Right renal pelvis (tissue), 4 donors: Measurements from ENCODE around the gene DPM3. TPM values are rescaled to one million over a fixed set of nuclear protein-coding genes. Genes with fewer than 3 reads are reported as not detected.
A peak's percentile ranks its signal among the peaks of the same experiment; 100 is the strongest.
"Not testable (repeated sequence)": the region's sequence is repeated elsewhere in the genome, so short reads cannot be mapped to it uniquely, and the experiment has no call there.

Experiments
- DNase-seq, 4 donors: peaks; one replicate each; pipeline ENCODE4 v3.0.0-alpha.2; 2013; ENCODE audit warnings: low read depth in 4 of 4, low spot score in 3 of 4, missing footprints in 1 of 4
- polyA plus RNA-seq, 4 donors: library from polyadenylated mRNA; unstranded; fragments of 120-200 nt; gene quantifications; one replicate each; pipeline ENCODE4 v1.2.1, GENCODE V29; 2013; ENCODE audit not compliant: insufficient read length in 4 of 4

The DPM3 gene
- polyA plus RNA-seq: 10 to 100 TPM; 31.8 to 57.2 (median 36.6) TPM

- peak in 2 of 4 donors; percentile 66 to 77 for DNase-seq
Observed at GRCh38 chr1:155139895-155140629, at the start of gene DPM3. Gene DPM3, minus strand, starts transcription at chr1:155140531. Its CDS starts 291 bp downstream, at chr1:155140240.

DNA sequence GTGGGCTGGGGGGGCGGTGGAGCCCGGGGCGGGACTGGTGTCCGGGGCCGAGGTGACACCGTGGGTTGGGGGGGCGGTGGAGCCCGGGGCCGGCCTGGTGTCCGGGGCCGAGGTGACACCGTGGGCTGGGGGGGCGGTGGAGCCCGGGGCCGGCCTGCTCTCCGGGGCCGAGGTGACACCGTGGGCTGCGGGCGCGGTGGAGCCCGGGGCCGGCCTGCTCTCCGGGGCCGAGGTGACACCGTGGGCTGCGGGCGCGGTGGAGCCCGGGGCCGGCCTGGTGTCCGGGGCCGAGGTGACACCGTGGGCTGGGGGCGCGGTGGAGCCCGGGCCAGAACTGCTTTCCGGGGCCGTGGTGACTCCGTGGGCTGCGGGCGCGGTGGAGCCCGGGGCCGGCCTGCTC is 49.6 kb upstream of the DPM3 start:
- DNase-seq: not testable (repeated sequence)

DNA sequence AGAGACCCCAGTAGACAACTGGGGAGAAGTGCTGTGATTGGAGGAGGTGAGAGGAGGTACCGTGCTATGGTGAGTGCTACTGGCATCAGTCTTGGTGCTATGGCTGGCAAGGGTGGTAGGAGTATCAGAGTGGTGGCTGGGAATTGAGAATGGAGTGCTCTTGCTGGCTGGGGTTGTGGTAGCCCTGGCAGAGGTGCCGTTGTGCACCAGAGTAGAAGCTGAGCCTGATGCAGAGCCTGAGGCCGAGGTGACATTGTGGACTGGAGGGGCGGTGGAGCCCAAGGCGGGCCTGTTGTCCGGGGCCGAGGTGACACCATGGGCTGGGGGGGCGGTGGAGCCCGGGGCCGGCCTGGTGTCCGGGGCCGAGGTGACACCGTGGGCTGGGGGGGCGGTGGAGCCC is 47.9 kb upstream of the DPM3 start:
- DNase-seq: no peak

DNA sequence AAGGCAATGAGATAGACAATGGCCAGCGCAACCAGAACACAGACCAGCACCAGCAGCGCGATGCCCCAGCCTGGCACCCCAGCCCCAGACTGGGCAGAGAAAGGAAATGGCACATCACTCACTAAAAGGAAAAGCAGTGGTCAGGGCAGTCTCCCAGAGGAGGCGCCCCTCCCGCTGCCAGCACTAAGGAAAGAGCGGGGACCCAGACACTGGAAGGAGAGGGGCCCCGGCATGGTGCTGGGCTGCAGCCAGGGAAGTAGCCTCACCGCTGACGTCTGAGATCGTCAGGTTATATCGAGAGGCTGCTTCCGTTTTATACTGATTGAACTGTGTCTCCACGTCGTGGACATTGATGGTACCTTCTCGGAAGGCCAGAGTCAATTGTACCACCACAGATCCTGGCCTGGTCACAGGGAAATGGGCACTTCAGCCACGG is 47.1 kb upstream of the DPM3 start:
- DNase-seq: no peak

DNA sequence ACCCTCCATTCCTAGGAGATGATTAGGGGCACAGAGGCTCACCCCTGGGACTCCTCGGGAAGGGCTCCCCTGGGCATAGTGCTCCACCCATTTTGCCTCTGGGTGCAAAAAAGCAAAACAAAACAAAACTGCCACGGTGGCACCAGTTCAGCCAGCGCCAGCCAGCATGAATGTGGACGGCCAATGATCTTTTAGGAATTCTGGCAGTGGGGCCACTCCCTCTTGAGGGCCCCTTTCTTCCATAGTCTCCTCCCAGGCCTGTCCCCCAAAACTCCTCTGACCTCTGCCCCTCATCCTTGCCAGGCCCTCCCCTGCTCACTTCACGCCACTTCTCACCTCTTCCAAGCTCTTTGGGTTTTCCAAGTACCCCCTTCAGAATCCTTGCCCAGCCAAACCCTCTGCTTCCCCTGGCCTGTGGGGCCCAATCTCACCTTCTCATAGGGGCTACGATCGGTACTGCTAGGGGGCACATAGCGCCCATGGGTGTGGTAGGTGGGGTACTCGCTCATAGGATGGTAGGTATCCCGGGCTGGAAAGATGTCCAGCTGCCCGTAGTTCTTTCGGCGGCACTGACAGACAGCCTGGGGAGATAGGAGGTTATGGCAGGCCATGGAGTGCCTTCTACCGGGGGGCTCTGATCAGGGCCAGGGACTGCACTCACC is 46.6 kb upstream of the DPM3 start:
- no peak for DNase-seq

- no peak for DNase-seq
Observed at GRCh38 chr1:155186067-155186793, 45.9 kb upstream of the DPM3 start.

DNA sequence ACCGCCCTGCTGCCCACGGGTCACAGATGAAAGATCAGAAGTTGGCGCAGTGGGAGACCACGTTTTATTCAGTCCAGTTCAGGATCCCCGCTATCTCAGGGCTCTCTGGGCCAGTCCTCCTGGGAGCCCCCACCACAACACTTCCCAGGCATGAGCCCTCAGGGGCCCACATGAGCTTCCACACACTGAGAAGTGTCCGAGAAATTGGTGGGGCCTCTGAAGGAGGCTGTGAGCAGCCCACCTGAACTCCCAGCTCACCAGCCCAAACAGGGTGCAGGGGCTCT is 45.4 kb upstream of the DPM3 start:
- no peak for DNase-seq

- no peak for DNase-seq
Observed at GRCh38 chr1:155184835-155185782, 44.8 kb upstream of the DPM3 start.

- DNase-seq: no peak
Observed at GRCh38 chr1:155184351-155184811, 44.0 kb upstream of the DPM3 start.

GRCh38 chr1:155183775-155184221 is 43.5 kb upstream of the DPM3 start:
- DNase-seq: no peak

GRCh38 chr1:155182052-155182550 is 41.8 kb upstream of the DPM3 start:
- no peak for DNase-seq

DNA sequence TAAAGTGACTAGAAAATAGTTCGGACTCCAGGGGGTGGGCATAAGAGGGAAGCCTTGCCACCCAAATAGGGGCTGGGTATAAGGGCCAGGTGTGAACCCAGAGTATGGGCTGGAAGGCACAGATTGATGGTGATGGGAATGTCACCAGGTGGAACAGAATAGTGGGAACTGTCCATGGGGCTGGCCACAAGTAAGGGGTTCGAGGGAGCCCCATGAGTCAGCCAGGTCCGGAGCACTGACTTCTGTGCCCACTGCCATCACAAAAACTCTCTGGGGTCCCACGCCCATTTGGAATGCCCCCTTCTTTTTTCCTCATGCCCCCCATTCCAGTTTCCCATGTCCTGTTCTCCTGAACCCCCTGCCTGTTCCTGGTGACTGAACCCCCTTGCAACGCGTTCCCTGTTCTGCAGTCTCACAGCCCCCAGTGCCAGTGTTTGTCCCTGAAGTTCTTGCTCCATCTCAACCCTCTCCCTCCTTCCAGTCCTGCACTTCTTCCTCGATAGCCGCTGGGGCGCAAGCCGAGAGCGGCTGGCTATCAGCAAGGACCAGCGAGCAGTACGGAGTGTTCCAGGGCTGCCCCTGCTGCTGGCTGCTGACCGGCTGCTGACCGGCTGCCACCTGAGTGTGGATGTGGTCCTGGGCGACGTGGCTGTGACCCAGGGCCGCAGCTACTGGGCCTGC is 41.2 kb upstream of the DPM3 start:
- DNase-seq: no peak

DNA sequence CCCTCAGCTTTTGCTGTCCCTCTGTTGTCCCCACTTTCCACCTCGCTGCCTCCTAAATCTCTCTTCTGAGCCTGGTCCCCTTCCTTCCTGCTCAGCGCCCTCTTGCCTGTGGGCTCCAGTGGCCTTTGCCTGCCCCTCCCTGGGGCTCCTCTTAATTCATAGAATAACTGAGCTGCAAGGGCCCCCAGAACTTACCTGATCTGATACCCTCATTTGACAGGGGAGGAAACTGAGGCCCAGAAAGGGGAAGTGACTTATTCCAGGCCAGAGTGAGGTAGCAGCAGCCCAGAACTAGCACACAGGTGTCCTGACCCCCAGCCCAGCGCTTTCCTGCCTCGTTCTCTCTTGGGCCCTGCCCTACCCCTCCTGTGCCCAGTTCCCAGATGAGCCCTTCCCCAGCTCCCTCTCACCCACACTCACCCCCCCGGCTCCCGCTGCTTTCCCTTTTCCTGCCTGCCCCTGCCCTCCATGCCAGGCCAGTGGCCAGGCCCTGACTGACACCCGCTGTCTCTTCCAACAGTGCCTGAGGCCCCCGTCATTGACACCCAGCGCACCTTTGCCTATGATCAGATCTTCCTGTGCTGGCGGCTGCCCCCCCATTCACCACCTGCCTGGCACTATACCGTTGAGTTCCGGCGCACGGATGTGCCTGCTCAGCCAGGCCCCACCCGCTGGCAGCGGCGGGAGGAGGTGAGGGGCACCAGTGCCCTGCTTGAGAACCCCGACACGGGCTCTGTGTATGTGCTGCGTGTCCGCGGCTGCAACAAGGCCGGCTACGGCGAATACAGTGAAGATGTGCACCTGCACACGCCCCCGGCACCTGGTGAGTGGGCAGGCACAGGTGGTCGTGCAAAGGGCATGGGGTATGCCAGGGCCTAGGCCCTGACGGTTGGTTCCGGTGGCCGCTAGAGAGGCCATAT is 39.0 kb upstream of the DPM3 start:
- no peak for DNase-seq

DNA sequence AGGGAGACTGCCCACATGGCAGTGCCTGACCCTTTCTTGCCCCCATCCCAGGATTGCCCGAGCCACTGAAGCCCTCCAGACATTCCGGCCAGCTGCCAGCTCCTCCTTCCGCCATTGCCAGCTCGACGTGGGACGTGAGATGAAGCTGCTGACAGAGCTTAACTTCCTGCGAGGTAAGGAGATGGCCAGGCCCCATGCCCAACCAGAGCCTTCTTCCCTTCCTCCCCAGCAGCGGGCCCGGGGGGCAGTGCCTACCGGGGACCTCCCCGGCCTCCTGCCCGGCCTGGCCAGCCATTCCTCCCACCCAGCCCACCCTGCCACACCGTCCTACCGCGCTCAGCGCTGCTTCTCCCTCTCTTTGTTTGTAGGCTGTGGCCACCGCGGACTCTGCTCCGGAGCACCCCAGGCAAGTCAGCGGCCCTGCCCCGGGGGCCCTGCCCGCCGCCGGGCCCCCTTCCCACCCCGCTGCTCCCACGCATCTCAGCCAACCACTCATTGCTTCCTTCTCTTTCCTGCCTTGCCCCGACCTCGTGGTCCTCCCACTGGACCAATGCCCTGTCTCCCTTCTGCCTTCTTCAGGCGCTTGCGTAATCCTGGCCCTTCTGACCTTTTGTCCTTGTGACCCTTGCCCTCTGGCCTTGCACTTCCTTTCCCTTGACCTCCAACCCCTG is 38.2 kb upstream of the DPM3 start:
- DNase-seq: no peak

DNA sequence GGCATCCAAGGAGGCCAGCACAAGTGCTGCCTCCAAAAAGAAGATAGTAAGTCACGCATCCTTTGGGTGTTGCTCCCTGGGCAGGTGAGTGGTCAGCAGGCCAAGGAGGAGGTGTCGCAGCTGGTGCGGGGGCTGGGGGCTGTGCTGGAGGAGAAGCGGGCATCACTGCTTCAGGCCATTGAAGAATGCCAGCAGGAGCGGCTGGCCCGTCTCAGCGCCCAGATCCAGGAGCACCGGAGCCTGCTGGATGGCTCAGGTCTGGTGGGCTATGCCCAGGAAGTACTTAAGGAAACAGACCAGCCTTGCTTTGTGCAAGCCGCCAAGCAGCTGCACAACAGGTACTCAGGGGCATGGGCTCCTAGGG is 37.6 kb upstream of the DPM3 start:
- no peak for DNase-seq

DNA sequence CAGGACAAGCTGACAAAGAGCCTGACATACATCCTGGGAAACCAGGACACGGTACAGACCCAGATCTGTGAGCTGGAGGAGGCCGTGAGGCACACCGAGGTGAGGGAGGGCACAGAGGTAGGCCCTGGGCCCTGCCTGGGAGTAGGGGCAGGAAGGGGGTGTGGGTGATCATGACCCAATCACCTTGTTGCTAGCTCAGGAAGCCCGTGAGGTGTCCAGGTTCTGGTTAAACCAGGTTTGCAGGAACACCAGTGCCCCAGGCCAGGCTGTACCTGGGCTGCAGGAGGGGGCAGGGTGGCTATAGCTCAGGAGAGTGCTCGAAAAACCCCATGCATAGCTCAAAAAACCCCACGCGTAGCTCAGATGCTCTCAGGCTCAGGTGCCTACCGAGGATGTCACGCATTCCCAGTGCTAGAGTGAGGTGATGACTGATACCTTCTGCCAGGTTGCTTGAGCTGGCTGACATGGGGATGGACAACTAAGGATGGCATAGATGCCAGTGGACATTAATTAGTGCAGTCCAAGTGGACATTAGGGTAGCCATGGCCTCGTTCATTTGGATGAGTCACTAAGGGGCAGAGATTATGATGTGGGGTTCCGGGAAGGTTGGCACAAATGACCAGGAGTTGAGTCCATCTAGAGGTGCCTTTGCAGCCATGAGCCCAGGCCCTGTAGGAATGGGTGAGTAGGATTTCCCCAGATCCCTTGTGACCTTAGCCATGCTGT is 37.0 kb upstream of the DPM3 start:
- no peak for DNase-seq

- DNase-seq: no peak
Observed at GRCh38 chr1:155176544-155177071, 36.3 kb upstream of the DPM3 start.
